Measurements from ENCODE around the gene NPM3.

NPM3 gene, protein sequence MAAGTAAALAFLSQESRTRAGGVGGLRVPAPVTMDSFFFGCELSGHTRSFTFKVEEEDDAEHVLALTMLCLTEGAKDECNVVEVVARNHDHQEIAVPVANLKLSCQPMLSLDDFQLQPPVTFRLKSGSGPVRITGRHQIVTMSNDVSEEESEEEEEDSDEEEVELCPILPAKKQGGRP

DNA sequence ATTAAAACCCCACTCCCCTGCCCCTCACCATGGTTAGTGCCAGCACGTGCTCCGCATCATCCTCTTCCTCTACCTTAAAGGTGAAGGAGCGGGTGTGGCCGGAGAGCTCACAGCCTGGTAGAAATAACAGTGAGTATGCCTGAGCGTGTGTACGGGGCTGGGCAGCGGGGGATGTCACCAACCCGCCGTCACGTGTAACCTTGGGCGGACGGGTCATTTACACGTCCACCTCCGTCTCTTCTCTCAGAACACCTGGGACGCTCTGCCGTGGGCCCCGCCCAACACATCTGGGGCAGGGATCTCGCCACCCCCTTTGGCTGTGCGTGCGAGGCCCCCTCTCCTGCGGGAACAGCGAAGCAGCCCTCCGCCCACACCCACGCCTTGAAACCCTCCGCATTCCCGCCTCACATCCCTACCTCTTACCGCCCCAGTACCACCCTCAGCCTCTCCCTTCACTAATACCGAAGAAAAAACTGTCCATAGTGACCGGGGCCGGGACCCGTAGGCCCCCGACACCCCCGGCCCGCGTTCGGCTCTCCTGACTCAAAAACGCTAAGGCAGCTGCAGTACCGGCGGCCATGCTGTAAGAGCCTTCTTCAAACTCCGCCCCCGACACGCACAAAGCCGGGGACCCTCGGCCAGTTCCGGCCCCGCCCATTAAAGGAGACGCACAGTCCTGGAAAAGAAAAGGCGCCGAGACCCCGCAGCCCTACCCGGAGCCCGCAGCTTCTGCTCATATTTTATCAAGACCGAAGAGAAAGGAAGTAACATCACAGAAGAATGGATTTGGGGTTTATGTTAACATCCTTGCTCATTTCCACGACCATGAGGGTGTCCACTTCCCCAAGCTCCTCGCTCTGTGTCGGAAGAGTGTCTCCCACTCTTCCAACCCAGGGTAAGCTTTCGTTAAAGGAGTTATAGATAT lies at the start of gene NPM3:
NPM3 (minus strand) TSS at position 636 of the 925 bp plus-strand sequence; CDS start at position 580, 56 bp downstream.
- DNase-seq = peak; percentile 94

DNA sequence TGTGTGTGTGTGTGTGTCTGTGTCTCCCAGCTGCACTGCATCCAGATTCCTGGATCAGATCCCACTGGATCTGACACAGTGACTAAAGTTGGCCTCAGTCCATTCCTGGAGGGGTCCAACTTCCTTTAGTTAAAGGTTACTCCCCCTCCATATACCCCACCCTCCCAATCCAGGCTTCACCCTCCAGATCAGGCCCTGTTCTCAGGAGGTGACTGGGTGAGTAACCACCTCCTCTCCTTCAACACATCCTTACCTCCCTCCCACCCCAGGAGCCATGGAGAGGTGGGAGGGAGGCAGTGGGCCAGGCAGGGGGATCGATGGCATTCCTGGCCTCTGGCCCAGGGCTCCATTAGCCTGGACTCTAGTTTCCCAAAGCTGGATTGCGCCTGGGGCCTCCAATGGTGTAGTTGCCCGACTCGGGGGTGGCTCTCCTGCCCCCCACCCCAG lies 49.1 kb upstream of the NPM3 start:
- no peak for DNase-seq

DNA sequence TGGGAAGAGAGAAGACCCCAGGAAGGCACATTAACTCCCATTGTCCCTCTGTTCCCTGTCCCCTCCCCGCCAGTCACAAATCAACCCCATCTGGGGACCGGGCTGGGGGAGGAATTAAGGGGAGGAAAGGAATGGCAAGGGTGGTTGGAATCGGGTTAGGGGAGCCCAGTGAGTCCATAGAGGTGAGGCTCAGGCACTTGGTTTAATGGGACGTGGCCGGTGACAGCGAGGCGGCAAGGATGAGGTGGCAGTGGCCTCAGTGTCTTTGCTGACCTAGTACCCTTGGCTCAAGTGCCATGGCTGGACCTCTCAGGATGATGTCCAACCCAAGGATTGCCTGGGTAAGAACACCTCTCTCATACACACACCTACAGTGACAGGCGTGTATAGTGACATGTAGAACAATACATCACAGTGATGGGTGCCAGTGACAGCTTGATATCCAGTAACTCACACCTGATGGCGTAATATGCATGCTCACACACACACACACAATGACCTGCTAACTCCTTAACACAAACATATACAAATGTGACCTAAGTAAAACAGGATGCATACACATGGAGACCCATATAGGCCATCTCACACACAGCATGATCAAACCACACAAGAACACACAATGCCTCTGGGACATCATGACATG lies 48.0 kb upstream of the NPM3 start:
- DNase-seq = no peak

DNA sequence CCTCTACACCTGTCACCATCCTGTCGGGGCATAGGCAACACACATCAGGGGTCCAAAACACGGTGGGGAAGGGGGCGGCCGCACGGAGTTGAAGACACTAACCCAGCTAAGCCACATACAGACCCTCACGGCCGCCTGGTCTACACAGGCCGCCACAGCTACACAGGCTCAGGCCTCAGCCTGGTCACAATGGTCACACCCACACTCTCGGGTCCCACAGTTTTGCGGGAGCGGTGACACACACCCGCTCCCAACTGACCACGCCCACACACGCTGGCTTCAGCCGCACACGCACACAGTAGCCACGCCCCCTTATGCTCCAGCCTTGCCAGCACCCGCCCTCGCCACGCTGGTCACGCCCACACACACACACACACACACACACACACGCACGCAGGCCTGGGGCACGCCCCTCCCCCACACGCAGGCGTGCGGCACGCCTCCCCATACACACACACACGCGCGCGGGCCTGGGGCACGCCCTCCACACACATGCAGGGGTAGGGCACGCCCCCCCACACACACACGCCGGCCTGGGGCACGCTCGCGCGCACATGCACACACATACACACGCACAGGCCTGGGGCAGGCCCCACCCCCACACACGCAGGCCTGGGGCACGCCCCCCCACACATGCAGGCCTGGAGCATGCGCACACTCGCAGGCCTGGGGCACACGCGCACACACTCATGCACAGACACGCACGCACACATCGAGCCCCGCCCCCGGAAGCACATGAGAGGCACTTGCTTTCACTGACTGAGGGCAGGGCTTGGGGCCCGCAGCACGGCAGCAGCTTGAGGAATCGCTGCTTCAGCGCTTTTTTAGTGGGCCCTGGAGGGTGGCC lies 47.3 kb upstream of the NPM3 start:
- peak; percentile 94 for DNase-seq

DNA sequence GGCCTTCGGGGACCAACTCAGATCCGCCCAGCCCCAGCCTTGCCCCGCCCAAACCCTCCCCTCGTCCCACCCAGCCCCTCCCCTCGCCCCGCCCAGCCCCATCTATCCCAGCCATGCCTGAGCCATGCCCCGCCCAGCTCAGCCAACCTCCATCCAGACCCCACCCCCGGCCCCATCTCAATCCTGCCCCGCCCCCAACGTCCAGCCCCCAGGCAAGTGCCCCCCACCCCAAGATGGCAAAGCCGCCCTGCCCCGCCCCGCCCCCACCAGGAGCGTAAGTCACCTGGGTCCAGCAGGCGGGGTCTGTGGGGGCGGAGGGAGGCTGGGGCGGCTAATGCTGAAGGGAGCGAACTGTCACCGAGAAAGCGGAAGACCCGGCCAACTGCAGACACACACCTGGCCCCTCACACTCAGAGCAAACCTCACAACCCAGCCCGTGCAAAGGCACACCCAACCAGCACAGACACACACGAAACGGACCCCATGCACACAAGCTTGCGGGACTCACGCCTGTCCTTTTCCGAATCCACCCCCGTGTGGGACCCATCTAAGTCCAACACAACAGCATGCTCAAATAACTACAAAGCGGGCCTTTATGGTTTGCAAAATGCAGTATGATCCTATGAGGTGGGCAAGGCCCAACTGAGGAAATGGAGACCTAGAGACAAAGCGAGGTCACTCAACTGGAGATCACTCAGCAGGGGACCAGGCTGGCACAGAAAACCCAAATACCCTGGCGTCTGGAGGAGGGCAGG lies 46.5 kb upstream of the NPM3 start:
- DNase-seq = peak; percentile 78

DNA sequence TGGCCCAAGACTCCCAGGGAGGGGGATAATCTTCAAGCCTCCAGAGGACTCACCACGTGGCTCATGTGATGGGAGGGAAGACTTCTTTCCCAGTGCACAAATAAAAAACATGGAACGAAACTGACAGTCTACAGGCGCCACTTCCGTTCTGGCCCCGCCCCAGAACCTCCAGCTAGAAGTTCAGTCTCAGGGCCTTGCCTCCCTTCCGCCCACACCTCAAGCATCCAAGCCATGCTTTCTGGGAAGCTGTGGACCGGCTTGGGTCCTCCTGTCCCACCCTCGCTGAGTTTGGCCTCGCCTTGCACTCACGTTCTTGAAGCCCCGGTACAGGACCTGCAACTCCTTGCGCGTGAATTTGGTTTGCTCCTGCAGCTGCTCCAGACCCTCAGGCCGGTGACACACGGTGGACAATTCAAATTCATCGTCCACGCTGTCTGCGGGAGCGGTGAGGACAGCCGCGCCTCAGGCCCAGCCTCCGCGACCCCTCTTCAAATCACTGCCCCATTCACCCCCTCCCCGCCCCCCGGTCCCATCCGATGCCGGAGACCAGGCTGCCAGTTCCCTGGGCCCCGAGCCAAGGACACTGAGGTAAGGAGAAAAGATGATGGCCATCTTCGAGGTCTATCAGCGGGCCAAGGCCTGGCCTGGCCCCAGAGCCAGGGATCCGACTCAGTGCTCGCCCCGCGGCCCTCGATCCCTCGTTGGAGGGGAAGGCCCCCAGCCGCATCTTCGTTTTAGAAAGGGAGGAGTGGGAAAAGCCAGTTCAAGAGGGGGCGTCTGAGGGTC lies 45.7 kb upstream of the NPM3 start:
- no peak for DNase-seq

DNA sequence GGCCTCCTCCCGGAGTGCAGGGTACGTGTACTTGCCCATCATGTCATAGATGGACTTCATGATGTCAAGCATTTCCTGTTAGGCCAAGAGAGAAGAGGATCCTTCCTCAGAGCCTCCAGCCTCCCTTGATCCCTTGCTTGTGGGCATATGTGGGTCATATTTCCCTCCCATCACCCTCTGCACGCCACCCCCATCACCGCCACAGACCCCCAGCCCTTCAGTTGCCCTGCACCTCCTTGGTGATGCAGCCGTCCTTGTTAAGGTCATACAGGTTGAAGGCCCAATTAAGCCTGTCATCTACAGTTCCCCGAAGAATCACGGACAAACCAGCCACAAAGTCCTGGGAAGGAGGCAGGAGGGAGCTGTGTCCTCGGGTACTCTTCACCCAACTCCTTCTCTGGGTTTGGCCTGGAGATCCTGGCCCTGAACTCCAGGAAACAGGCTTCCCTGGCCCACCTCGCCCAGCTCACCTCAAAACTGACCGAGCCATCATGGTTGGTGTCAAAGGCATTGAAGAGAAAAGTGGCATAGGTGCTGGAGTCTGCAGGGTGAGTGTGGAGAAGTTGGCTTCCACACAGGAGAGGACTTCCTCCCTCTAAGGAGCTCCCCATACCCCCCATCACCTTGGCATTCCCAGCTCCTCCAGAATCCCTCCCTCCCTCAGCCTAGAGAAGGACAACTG lies 44.8 kb upstream of the NPM3 start:
- no peak for DNase-seq

DNA sequence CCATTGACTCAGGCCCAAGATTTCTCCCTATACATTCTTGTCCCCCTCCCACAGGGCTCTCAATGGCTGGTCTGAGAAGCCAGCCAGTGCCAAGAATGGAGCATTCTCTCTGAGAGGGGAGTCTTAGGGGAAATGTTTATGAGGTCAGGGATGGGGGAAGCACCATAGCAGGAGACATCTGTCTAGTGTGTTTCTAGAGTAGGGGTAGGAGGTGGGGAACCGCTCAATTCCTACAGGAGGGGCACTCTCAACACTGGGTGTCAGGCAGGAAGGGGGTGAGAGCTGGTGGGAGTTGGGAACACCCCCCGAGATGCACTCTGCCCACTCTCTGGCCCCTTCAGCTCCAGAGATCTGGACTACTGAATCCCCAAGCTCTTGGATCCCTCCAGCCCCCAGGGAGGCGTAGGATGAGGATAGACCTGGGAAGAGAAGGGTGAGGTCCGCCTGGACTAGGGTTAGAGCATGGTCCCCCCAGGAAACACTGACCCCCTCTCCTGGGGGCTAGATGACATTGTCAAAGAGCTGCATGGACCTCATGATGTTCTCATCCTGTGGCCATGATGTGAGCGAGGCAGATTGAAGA lies 43.7 kb upstream of the NPM3 start:
- no peak for DNase-seq

DNA sequence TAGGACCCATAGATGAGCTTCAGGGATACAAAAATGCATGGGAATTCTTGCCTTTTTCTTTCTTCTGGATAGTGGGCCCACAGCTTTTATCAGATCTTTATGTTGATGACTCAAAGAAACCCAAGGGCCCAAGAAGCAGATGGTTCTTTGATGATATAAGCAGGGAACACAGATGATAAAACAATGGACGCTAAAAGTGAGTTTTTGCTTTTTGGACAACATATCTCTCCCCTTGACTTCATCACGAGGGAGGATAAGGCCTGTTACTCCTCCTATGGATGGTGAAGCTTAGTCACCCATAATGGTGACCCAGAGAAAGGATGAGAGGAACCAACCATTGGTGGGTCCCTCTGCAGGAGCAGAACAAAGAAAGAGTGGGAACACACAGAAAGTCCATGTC lies 41.5 kb upstream of the NPM3 start:
- no peak for DNase-seq

DNA sequence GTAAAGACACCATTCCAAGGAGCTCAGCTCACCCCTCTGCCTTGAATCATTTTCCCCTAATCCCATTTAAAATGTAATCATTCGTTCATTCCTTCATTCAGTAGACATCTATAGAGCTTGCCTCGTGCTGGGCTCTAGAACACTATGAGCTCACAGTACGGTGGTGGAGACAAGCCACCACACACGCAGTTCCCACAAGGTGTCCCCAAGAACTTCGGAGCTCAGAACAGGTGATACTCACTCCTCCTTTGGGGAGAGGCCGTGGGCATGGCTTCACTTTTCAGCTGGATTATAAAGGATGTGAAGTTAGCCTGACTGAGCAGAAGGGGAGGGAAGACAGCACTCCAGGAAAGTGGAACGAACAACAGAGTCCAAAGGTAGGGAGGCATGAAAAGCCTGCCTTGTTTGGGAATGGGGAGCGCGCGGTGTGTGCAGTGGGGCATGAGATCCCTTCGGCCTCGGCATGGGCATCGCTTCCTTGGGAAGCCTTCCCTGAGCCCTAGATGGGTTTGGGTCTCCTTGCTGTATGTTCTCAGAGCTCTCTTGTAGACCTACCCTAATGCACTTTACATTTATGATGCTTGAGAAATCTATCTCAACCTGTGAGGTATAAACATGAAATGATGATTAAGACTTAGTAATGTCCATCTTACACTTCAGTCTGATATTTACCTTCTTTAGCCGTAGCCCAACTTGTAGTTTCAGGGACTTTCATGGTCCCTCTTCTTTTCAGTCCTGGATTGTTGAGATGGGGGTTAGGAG lies 35.8 kb upstream of the NPM3 start:
- DNase-seq = no peak

DNA sequence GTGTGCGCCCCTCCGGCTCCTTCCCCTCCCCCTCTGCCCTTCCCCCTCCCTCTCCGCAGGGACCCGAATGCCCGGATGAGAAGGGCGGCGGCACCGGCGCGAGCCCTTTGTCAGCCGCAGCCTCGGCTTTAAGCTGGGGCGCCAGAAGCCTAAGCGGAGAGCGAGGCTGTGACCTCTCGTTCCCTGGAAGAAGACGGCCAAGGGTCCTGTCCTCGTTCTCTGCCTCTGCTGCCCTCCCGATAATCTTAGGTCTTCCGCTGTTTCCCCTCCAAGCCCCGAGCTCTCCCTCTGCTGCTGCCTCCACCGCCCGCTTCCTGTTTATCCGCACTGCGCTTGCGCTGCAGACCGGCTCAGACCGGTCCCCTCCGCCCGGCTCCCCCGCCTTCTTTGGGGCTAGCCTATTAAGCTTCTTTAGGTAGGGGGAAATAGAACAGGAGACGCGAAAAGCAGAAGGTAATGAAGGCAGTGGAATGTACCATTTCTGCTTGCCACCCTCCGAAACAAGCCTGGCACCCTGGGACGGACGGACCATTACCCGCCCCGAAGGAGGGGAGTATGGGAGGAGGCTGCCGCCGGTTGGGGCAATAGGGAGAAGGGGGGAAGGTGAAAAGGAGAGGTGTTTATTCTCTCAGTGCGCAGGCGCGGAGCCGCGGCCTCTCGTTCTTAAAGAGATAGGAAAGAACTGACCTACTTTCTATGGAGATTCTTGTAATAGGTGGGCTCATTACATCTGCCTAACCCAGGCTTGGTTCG lies 35.0 kb upstream of the NPM3 start, which contains the start of gene OGA:
OGA (minus strand) TSS at position 326 of the 753 bp plus-strand sequence. CDS start 422 bp downstream, outside the sequence.
- peak; percentile 97 for DNase-seq

DNA sequence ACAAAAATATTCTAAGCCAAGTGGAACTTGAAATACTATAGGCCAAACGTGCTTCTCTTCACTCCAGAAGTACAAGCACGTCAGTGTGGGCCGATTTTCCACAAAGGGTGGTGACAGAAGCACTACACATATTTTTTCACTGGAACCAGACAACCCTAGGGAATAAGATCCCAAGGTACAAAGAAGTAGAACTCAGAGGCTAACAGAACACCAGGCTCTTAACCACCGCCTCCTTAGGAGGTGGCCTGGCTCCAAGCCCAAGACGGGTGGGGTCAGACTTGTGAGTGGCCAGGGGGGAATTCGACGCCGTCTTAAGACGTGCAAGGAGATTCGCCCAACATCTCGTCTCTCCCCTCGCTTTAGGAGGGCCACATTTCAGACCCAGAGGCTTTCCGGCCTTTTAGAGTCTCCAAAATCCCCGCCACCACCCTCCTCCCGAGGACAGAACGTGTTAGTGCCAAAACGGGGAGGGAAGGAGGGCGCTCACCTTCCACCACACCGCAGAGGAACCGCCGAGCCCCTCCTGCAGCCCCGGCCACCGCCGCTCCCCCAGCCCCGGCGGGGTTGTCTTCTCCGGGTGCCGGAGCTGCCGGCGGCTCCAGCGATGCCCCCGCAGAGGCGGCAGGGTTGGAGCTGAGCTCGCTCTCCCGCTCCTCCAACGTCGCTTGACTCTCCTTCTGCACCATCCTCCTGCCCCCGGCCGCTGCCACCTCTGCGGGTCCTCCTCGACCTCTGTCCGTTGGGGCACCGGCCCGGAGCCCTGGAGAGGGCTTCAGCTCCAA lies 34.3 kb upstream of the NPM3 start:
- DNase-seq = peak; percentile 76

DNA sequence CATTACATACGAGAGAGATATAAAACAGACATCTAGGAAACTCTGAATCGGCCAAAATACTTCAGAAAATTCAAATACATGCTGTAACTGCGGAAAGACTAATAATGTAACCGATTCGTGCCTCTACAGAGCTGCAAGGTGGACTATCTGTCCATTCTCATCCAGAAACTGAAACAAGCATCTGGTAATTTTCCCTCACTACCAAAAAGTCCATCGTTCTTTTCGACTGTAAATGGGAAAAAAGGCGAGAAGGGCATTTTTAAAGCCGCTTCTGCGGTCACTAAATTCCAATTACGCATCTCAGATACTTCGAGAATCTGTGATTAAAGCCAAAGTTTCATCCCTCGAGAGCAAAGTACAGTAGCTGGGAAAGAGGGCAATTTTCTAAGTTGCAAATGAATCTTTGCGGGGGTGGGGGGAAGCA lies 33.7 kb upstream of the NPM3 start:
- no peak for DNase-seq

DNA sequence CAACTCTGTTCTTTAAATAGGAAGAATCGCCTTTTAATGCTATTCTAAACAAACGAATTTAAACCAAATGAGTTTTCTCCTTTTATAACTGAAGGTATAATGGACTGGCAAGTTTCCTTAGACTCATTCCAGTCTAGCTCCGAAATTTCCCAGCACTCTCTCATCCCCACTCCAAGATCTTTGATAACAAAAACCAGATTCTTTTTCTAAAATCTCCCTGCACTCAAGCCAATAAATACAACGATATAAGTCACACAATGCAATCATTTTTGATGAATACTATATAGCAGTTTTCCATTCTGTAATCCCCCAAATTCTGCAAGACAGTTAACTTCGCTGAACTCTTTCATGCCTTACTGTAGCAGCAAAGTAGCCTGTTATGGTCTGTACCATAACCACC lies 33.1 kb upstream of the NPM3 start:
- no peak for DNase-seq

DNA sequence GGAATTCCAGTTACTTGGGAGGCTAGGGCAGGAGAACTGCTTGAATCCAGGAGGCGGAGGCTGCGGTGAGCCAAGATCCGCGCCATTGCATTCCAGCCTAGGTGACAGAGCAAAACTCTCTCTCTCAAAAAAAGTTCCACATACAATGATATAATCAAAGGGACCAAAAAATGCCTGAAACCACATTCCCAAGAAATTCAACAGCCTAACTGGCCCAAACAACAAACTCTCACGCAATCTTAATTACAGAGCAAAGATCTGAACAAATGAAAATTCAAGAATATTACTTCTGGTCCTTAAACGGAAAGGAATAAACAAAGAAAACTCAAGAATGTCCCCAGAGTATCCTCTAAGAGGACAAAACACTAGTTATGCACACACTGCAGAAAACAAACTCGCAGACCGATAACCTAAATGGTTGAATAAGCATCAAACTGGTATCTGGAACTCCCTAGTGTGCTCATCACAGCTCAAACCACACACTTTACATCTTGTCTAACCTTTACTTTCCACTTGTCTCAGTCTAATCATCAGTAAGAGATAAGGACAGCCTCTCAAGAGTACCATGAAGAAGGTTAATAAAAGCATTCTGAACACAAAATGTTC lies 31.3 kb upstream of the NPM3 start:
- no peak for DNase-seq

DNA sequence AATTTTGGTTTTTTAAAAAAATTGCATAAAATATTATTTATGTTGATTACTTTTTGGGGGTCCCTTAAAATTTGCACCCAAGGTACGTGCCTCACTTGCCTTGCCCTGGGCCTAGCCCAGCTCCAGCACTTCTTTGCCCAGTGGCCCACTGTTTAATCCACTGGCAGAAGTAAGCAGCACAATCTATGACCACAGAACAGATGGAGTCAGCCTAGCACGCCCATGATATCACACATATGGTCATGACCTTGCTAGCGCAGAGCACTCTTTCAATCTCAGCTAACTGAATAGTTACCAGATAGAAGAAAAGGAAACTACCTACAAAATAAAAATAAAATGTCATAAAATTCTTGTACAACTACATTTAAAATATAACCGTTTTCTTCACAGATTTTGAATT lies 29.4 kb upstream of the NPM3 start:
- no peak for DNase-seq

DNA sequence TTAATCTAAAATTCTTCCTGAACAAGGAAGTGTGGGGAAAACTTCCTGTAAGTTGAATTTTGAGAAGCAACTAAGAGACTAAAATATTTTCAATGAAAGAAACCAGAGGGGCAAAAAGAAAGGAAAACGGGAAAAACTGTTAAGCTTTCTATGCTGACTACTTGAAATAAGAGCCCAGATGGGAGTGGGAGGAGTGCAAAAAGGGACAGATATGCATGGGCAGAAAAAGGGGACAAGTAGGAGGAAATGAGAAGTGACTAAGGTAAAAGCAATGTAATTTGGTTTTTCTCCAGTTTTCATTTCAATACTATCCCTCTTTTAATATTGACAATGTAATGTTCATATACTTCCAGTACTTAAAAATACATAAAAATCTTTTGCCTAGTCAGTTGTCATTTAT lies 23.9 kb upstream of the NPM3 start:
- DNase-seq = no peak

Data from activated CD8-positive, alpha-beta memory T cell treated with anti-CD3 and anti-CD28 coated beads for 24 hours (primary cell).